ENCODE results near the gene UQCRFS1. TPM values are rescaled to one million over a fixed set of nuclear protein-coding genes. Genes with fewer than 3 reads are reported as not detected.

The UQCRFS1 gene
- polyA plus RNA-seq, 2 of the 4 experiments (the other 2 are of a cell fraction) = 111 to 148 TPM

DNA sequence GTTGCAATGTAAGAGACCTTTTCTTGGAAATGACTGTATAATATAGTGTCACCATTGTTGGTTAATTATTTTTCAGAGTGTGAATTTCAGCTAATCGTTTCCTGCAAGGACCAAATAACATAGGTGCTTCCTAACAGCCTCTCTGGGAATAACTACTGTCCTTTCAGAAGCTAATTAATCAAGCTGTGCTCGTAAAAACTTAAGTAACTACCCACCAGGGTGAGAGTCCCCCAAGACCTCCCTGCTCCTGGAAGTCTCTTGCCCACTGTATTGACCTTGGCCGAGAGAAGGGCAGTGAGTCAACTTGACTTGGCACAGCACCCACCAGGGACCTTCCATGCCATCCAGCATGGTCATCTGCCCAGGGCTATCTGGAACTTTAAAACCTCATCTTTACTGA, 50.3 kb downstream of the UQCRFS1 start:
- no peak for FAIRE-seq
- DNase-seq (ENCODE audit: low read depth in 1 of 2, low spot score in 1 of 2) = no peak
- ATAC-seq = no peak
- TF ChIP-seq JUNB (IDR thresholded peaks at IDR 0.05) (no peak), MYC (IDR thresholded peaks at IDR 0.05; ENCODE audit: borderline replicate concordance, low read length) (no peak), HOXA7 (CRISPR knock-in tag; IDR thresholded peaks at IDR 0.05) (no peak), TP53 (CRISPR knock-in tag; IDR thresholded peaks at IDR 0.05) (no peak), CHD4 (IDR thresholded peaks at IDR 0.05; ENCODE audit: borderline replicate concordance) (no peak), RFX5 (IDR thresholded peaks at IDR 0.05) (no peak), RNF2 (IDR thresholded peaks at IDR 0.05; ENCODE audit: borderline replicate concordance, low read depth) (no peak), RCOR1 (IDR thresholded peaks at IDR 0.05; ENCODE audit: low read depth, low read length) (no peak), CBX8 (IDR thresholded peaks at IDR 0.05) (no peak), MAFK (IDR thresholded peaks at IDR 0.05; ENCODE audit: partially characterized antibody) (no peak), RARB (CRISPR knock-in tag; IDR thresholded peaks at IDR 0.05) (no peak), NPAS2 (CRISPR knock-in tag; IDR thresholded peaks at IDR 0.05; ENCODE audit: borderline replicate concordance) (no peak), HOXB5 (CRISPR knock-in tag; IDR thresholded peaks at IDR 0.05) (no peak), CBX2 (IDR thresholded peaks at IDR 0.05; ENCODE audit: borderline replicate concordance, low read depth) (no peak), ZFP36 (IDR thresholded peaks at IDR 0.05; ENCODE audit: borderline replicate concordance, partially characterized antibody) (no peak), CHD2 (IDR thresholded peaks at IDR 0.05; ENCODE audit: low read length, partially characterized antibody) (no peak), EHF (CRISPR knock-in tag; IDR thresholded peaks at IDR 0.05) (no peak), FOXS1 (CRISPR knock-in tag; IDR thresholded peaks at IDR 0.05) (no peak), CEBPB (IDR thresholded peaks at IDR 0.05) (no peak), ZSCAN20 (CRISPR knock-in tag; IDR thresholded peaks at IDR 0.05) (no peak)
- Histone ChIP-seq H3K4me1 (no peaks in the 10 kb centered on the region), H3K9me3 (0 out of 3 replicates have a peak, but pooled peaks cover 6% of the 10 kb centered on the region), H3K27ac (no peak overlapping the region), H3K4me3 (no peak overlapping the region), H3K4me2 (no peak overlapping the region)
- ChIA-PET POLR2A (no interaction called here), CTCF (no interaction called here)
- 2% methylated on average over 3 of the region's 3 CpGs for WGBS (ENCODE audit: missing lambda C conversion rate)

DNA sequence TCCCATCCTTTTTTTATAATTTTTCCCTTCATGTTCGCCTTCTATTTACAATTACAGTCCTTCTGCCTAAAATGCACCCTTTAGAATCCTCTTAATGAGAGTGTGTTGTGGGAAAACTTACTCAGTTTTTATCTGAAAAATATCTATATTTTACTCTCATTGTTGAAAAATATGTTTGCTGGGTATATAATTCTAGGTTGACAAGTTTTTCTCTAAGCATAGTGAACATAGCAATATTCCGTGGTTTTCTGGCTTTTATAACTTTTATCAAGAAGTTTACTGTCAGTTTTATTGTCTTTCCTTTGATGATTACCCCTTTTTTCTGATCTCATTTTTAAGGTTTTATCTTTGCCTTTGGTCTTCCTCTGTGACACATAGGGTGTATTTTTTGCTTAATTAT, 57.3 kb downstream of the UQCRFS1 start:
- no peak overlapping the region for H3K27ac ChIP-seq
- H3K4me1 ChIP-seq = no peaks in the 10 kb centered on the region
- peaks cover 3% of the 10 kb centered on the region; the same call in 2 of the 3 replicates for H3K9me3 ChIP-seq
- FAIRE-seq (peak; percentile 65), DNase-seq (ENCODE audit: low read depth in 1 of 2, low spot score in 1 of 2) (no peak), ATAC-seq (no peak)
- ChIA-PET CTCF (no interaction called here), POLR2A (no interaction called here)
- 2% methylated on average over 2 of the region's 2 CpGs for WGBS (ENCODE audit: missing lambda C conversion rate)
- TF ChIP-seq HOXB13 (CRISPR knock-in tag; IDR thresholded peaks at IDR 0.05; ENCODE audit: low read depth) (no peak), HEYL (CRISPR knock-in tag; IDR thresholded peaks at IDR 0.05) (no peak), POLR2A (IDR thresholded peaks at IDR 0.05; ENCODE audit: low read length) (no peak), SMC3 (IDR thresholded peaks at IDR 0.05) (no peak), FOSL2 (IDR thresholded peaks at IDR 0.05) (no peak), FOSL2 (CRISPR knock-in tag; IDR thresholded peaks at IDR 0.05) (no peak), TP53 (CRISPR knock-in tag; IDR thresholded peaks at IDR 0.05) (no peak)
- TF ChIP-seq, protein P1, sequence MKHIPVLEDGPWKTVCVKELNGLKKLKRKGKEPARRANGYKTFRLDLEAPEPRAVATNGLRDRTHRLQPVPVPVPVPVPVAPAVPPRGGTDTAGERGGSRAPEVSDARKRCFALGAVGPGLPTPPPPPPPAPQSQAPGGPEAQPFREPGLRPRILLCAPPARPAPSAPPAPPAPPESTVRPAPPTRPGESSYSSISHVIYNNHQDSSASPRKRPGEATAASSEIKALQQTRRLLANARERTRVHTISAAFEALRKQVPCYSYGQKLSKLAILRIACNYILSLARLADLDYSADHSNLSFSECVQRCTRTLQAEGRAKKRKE (CRISPR knock-in tag; IDR thresholded peaks at IDR 0.05; ENCODE audit: low read depth) = no peak
- TF ChIP-seq, protein P2, sequence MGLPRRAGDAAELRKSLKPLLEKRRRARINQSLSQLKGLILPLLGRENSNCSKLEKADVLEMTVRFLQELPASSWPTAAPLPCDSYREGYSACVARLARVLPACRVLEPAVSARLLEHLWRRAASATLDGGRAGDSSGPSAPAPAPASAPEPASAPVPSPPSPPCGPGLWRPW (IDR thresholded peaks at IDR 0.05) = no peak
- H3K4me2 ChIP-seq = no peak overlapping the region
- no peak overlapping the region for H3K4me3 ChIP-seq

Small RNA genes lying within 50 kb of the gene (small RNA-seq; reads per million reads assigned to genes)
- 0 reads per million in 6 experiments for gene RN7SL340P
